ENCODE data around the gene FNDC3B. TPM values are rescaled to one million over a fixed set of nuclear protein-coding genes. Genes with fewer than 3 reads are reported as not detected.

FNDC3B gene
- total and polyA plus RNA-seq, 2 of the 8 experiments (the other 6 are each of a cell fraction or from before 2014, with no cell fraction given), result 14.1 to 44.4 TPM

GRCh38 chr3:172287937-172288477 lies 248.6 kb downstream of the FNDC3B start:
- Histone ChIP-seq H3K56ac (replicated peaks; ENCODE audit: insufficient read length, low read depth, low read length) (no peak overlapping the region), H4K20me1 (replicated peaks in 1 of 2; ENCODE audit: control insufficient read depth in 1 of 2, insufficient read depth in 2 of 2, low read length in 2 of 2) (no peaks in the 10 kb centered on the region), H3K4me2 (ENCODE audit: insufficient read depth in 1 of 2, low read depth in 2 of 2, low read length in 2 of 2) (no peak overlapping the region), H3K4me1 (replicated peaks in 1 of 4; ENCODE audit: control insufficient read depth in 3 of 4, insufficient read depth in 4 of 4, low read length in 3 of 4) (no peaks in the 10 kb centered on the region), H2BK120ac (replicated peaks; ENCODE audit: low read depth, low read length) (no peak overlapping the region), H3K4ac (replicated peaks; ENCODE audit: insufficient read length, low read depth, low read length) (no peak overlapping the region), H4K91ac (replicated peaks; ENCODE audit: insufficient read length, low read length) (no peak overlapping the region), H3K79me1 (ENCODE audit: low read depth, low read length) (no peaks in the 10 kb centered on the region; the same call in 1 of the 2 replicates), H3K27me3 (replicated peaks in 1 of 4; ENCODE audit: control insufficient read depth in 3 of 4, extremely low read depth in 1 of 4, insufficient read depth in 3 of 4, low read length in 3 of 4) (no peaks in the 10 kb centered on the region), H3K36me3 (ENCODE audit: control insufficient read depth in 2 of 4, insufficient read depth in 4 of 4, low read length in 3 of 4) (peaks cover 2 to 14% (median 6%) of the 10 kb centered on the region in 4 experiments; a peak in 5 of 8 replicates), H3K23ac (ENCODE audit: insufficient read length) (no peak overlapping the region), H3K79me2 (ENCODE audit: control insufficient read depth in 1 of 2, insufficient read depth in 2 of 2, low read length in 2 of 2) (no peaks in the 10 kb centered on the region), H2BK12ac (ENCODE audit: low read depth, low read length) (no peak overlapping the region), H4K5ac (ENCODE audit: insufficient read length, low read depth, low read length) (no peak overlapping the region), H4K8ac (ENCODE audit: extremely low read depth, insufficient read depth, low read length) (no peak overlapping the region), H2BK15ac (ENCODE audit: low read length) (no peak overlapping the region), H2BK20ac (ENCODE audit: low read length) (no peak overlapping the region), H2AFZ (ENCODE audit: low read length) (no peak overlapping the region), H3K23me2 (ENCODE audit: low read depth, low read length) (no peaks in the 10 kb centered on the region), H3K18ac (ENCODE audit: extremely low read depth, low read length) (no peak overlapping the region), H2BK5ac (ENCODE audit: low read depth, low read length) (no peak overlapping the region), H3K4me3 (ENCODE audit: extremely low read depth in 1 of 4, insufficient read depth in 2 of 4, low read depth in 3 of 4, low read length in 4 of 4) (no peak overlapping the region), H3K27ac (ENCODE audit: low read depth, low read length) (no peak overlapping the region), H3K14ac (ENCODE audit: insufficient read length) (no peak overlapping the region), H3K9me3 (ENCODE audit: insufficient read depth in 2 of 2, low read depth in 1 of 2, low read length in 1 of 2) (no peaks in the 10 kb centered on the region), H3K9ac (replicated peaks in 1 of 4; ENCODE audit: extremely low read depth in 1 of 4, low read depth in 3 of 4, low read length in 3 of 4) (no peak overlapping the region), H2AK5ac (ENCODE audit: low read depth, low read length) (no peak overlapping the region)
- ChIA-PET POLR2A (ENCODE audit: partially characterized antibody) (no interaction called here), CTCF (ENCODE audit: partially characterized antibody) (interaction anchor here (1.0 to 1.8 kb wide), 5 partner anchors 10 to 253 kb away, joined by 3 to 6 read pairs (median 3); no protein-coding TSS in a partner anchor)
- WGBS, 2 experiments (ENCODE audit: extremely low coverage in 1 of 2, insufficient coverage in 1 of 2, insufficient read length in 1 of 2, insufficient replicate concordance in 2 of 2, low coverage in 1 of 2, low lambda C conversion rate in 2 of 2, missing lambda C conversion rate in 1 of 2), result 90% methylated on average over 4 of the region's 4 CpGs; no CpG with 5 or more reads in 1 of the 2 experiments
- DNase-seq (ENCODE audit: low read depth in 1 of 2, low spot score in 2 of 2) (no peak), FAIRE-seq (no peak)
- no peak for TF ChIP-seq KDM4A (IDR thresholded peaks at IDR 0.05; ENCODE audit: low read depth, low read length, severe bottlenecking)
